HG03469 (cell line): ENCODE measurements around the gene NPAS2.

Experiments
- ATAC-seq: cut with Tn5 transposase; IDR thresholded peaks from one replicate; pipeline ENCODE4 v1.9.1; 2021; ENCODE audit warnings: mild to moderate bottlenecking, moderate library complexity, moderate number of reproducible peaks; ENCODE audit not compliant: unreplicated experiment

NPAS2 gene

DNA sequence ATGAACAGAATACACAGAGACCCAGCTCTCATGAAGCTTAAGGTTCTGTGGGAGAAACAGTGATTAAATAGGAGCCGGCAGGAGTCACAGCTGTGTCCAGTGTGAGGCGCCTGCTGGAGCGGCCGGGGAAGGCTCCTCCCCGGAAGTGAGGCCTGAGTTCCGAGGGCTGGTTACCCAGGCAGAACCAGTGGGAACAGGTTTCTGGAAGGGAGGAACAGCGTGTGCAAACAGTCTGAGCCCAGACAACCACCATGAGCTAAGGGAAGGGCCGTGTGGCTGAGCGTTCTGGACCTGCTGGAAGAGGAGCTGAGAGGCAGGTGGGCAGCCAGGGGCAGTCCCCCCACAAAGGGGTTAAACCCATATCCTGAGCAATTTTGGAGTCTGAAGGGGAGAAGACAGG is 26.0 kb upstream of the NPAS2 start:
- ATAC-seq: no peak

DNA sequence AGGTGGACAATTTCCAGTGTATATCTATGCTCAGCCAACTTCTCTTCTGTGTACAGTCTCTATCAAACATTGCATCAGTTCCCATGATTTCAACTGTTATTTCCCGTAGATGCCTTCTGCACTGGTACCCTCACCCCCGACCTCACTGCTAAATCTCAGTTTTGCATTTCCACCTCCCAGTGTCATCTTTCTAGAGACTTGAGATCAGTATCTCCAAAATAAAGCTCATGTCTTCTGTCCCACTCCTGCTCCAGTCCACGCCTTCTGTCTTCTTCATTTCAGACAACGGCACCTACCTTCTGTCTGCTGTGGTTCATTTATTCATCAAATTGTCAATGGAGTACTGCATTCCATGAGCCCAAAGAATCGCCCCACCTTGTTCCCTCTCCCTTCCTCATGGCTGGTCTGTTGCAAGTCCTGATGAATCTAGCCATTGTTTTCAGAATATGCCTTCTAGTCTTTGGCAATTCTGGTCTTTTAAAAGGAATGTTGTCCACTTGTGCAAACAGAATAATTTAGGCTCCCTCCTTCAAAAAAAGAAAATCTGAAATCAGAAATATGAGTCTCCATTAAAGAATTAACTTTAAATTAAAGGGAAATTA is 23.3 kb upstream of the NPAS2 start:
- ATAC-seq: no peak

DNA sequence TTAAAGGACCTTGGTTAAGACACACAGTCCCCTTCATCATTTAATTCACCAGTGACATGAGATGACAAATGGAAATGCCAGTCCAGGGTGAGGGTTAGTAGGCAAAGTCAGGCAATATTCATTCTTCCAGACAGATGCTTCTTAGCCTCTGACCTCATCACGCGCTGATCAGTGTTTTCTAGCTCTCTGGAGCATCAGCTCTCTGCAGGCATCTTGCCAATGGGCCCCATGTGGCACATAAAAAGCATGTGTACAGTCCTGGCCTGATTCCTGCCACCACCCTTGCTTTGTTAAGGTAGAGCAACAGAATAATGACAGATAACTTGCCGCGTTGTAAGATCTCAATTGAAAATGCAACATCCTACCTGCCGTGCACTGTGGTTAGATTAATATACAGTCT is 20.3 kb upstream of the NPAS2 start:
- no peak for ATAC-seq

DNA sequence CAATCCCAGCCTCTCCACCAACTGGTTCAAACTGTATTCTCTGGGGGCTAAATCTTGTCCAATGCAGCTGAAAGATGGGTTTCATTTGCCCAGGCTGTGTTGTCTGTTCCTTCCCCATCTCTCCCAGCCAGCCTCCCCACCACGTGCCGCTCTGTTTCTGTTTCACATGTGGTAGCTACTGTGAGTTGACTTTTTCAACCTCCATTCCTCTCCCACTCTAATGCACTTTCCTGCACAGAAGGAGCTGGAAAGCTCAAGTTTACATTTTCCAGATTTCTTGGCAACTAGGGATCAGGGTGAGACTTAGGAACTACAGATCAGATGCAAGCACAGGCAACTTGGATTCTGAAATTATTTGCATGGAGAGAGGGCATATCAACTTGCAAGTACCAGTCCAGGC is 19.0 kb upstream of the NPAS2 start:
- ATAC-seq: no peak

DNA sequence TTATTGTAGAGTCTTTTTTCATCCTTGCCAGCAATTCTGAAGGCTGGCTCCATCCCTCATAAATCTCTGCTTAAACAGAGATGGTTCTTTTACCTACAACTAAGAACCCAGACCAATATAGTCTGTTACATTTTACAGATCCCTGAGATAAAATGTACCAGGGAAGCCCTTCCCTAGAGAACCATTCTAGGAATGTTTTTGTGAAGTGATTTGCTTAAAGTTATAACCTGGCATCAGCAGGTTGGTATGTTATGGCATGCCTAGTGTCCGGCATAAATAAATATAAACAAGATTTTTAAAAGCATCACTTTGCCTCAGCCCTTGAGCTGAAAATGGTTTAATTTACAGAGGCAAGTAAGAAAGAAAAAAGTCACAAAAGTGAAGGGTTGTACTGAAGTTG is 18.5 kb upstream of the NPAS2 start:
- ATAC-seq: no peak

DNA sequence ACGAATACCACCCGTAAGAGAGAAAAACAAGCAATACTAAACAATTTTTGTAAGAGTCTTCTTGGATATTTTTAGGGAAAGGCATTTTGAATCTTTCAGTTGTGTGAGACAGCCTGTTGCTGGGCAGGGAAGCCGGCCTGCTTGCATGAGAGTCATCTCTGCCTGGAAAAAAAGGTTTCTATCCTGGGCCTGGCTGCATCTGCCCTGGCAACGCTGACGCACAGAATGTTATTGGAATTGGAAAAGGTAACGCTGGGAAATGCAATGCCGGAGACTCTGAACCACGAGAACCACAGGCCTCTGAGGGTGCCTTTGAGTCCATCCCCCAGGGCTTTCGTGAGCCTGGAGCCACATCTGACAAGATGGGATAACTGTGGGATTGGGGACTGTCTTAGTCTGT is 17.9 kb upstream of the NPAS2 start:
- ATAC-seq: no peak

DNA sequence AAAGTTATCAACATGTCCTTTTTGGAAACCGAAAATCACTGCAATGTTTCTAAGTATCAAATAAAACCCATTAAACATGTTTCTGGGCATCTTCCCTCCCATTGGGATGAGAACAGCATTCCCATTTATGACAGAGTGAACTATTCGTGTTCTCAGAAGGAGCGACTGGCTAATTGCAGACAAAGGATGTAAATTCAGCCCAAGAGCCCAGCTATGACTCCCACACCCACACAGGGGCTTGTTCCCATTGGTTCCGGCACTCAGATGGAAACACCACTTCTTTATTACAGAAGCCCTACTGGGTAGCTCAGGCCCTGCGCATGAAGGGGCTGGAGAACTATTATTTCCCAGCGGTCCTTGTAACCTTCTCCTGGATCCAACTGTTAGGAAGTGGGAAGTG is 16.6 kb upstream of the NPAS2 start:
- no peak for ATAC-seq

DNA sequence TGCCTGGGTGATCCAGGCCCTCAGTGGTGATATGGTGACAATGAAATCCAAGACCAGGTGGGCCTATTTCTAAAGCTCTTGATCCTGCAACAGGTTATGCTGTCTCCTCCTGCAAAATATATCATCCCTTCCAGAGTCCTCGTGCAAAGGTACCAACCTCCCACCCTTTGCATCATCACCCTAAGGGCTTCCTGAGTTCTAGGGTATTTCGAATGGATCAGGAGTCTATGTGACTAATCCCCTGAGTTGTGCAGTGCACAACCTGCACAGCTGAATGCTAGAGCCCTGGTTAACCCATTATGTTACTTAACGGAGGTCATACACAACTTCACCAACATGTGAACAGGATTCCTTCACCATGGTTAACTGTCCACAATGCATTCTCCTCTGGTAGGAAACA is 13.4 kb upstream of the NPAS2 start:
- no peak for ATAC-seq

DNA sequence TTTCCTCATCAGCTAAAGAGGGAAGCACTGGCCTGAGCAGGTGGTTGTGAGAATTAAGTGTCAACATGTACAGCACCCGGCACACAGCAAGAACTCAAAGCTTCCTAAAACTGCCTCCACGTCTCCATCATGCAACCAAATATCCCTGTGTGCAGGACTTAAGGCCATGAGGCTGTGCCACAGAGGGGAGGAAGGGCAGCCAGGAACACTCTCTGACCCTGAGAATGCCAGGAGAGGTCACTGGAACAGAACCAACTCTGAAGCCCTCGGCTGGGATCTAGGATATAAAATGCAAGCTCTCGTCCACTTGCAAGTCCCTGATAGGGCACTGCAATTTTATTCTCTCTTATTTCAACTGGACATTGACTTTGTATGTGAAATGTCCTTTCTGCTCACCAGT is 12.2 kb upstream of the NPAS2 start:
- no peak for ATAC-seq

DNA sequence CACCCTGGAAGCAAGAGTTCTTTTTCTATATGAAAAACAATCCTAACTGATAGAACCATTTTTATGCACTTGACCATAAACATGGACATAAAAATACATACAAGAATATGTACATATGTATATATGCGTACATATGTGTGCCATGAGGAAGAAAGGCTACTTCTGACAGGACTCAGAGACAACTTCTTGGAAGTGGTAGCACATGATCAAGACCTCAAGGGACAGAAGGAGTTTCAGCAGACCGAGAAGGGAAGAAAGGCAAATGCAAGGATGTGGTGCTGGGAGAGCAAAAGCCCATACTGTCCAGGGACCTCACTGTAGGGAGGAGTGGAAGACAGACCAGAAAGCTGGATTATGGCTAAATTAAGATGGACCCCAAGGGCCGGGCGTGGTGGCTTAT is 11.4 kb upstream of the NPAS2 start:
- no peak for ATAC-seq

DNA sequence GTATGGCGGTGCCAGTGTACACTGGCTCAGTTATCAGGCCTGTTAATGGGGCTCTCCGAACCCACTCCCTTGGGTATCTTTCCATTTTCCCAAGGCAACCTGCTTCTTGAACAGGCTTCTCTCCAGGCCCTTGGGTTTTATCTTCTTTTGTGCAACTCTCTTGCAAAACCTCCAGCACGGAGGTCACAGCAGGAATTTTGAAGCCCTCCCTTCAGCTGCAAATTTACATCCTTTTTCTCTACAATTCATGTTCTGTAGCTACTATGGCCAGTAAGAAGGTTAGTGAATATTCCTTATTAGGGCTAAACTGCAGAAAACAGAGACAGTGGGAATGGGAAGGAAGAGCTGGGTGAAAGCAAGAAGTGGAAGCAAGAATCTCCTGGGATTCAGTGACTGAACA is 10.4 kb upstream of the NPAS2 start:
- no peak for ATAC-seq

DNA sequence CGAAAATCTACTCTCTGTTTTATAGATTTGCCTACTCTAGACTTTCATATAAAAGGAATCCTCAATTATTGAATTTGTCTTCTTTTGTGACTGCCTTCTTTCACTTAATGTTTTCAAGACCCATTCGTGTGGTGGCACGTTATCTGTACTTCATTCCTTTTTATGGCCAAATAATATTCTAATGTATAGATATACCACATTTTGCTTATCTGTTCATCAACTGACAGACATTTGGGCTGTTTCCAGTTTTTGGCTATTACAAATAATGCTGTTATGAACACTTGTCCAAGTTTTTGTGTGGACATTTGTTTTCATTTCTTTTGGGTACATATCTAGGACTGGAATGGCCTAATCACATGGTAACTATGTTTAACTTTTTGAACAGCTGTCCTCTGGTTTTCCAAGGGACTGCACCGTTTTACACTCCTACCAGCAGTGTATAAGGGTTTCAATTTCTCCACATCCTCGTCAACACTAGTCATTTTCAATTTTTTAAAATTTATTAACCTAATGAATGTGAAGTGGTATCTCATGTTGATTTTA is 9.3 kb upstream of the NPAS2 start:
- ATAC-seq: no peak

DNA sequence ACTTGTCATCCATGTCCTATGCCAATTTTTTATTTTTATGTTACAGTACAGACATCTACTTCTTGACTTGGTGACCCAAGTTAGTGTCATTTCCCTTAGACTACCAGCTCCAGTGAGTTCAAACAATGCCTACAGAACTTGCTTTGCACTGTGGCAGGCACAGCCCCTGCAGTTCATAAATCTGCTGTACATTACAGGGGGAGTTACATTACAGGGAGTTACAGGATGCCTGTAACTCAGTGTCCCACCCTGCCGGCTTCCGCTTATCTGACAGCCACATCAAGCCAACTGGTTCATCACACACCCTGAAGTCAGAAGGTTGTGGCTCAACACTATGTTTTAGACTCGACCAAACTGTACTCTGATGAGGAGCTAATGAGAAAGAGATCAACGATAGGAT is 7.8 kb upstream of the NPAS2 start:
- no peak for ATAC-seq

DNA sequence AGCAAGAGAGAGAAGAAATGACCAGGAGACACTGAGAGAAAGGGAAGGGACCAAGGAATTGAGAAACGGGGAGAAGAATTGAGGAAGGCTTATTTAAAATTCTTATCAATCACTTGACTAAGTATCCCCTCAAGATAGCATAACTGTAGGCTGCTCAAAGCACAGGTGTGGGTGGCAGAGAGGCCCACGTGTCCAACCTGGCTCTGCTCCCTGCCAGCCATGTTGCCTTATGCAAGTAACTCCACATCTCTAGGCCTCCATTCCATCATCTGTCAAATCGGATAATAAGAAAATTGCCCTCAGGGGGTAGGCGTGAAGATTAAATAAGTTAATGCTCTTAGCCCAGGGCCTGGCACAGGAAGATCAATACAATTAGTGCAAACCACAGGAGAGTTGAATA is 7.4 kb upstream of the NPAS2 start:
- no peak for ATAC-seq

DNA sequence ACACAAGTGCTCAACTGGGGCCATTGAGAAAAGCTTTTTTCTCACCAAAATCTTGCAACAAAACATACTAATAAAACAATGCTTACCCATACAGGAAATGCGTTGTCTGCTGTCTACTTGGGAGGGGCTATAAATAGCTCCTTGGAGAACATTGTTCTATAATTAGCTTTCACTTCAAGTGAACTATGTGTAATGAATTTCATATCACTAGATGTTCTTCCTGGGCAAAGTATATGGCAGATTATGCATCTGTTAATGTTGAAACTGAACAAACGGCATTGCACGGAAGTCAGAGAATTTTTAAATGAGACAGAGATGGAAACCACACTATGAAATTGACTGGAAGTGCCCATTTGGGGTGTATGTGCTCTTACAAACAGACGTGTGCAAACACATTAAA is 6.4 kb upstream of the NPAS2 start:
- ATAC-seq: no peak

DNA sequence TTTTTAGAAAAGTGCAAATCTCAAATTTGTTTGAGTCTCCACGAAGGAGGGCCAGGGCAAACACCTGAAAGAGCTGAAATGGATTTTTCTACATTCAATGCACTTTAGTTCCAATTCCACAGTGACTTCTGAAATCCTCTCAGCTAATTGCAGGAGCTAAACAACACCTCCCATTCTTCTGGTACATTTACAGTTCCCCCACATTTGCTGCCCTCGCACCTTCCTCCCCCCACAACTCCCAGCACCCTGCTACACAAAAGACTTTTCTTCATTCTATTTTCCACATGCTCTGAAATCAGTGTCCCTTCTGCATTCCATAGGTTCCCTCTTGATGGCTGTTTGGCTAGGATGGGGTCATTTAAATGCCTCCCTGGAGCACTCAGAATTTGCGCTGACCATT is 5.9 kb upstream of the NPAS2 start:
- ATAC-seq: no peak

DNA sequence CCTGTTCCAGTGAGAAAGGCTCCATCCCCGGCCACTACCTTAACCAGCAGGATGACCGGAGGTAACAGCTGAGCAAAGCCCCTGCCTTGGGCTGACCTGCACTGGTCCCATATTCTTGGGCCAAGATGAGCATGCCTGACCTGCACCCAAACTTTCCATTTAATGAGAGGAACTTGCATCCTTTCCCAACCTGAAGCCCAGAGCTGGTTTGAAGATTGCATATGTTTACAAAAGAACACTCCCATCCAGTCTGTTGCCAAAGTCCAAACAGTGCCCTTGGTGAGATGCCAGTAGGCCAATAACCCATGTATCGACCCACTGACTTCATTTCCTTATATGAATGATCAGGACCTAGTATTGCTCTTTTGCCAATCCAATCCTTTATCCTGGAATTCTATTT is 5.5 kb upstream of the NPAS2 start:
- ATAC-seq: no peak

DNA sequence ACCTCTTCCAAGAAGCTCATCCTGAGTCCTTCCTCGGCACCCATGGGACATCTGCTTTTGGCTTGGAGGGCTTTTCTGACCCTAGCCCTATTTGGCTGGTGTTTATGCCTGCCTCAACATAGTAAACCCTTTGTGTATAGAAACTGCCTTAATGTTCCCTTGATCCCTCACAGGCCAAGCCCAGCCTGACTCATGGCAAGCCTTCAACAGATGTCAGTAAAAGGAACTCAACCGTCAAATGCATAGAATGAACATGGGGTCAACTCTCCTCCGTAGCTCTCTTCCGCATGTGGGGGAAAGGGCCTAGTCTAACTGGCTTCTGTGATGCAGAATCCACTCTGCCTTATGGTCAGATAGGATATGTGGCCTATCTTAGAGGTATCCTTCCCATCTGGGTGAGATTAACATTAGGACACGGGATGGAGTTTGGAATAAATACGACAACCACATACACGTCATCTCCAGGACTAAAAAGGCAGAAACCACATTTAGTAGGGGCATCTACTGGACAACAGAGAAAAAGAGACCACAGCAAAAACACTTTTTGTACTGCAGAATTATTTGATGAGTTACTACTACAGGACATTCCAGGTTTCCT is 2.5 kb upstream of the NPAS2 start:
- ATAC-seq: no peak

DNA sequence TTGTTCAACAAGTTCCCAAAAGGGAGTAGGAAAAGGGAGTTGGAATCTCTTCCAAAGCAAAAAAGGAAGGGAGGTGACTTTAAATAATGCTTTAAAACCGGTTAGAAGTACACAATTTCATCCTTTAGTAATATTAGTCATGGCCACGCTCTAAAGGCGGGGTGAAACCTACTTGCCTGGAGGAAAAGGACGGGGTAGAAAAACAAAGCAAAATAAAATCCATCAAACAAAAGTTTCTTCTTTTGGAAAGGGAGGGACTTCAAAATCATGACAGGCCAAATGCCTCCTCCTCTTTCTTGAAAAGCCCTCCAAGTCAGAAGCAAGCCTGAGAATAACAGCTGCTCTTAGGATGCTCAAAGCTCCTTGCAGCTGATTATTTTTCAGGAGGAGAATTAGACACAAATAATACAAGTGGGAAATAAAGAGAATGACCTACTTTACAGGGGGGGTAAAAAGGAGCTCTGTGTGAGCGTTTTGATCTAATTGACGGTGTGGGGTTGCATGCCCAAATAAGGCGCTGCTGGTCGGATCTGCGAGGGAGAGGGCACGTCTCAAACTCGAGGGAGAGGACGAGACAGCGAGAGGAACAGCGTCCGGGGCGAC is 1.8 kb upstream of the NPAS2 start:
- no peak for ATAC-seq

DNA sequence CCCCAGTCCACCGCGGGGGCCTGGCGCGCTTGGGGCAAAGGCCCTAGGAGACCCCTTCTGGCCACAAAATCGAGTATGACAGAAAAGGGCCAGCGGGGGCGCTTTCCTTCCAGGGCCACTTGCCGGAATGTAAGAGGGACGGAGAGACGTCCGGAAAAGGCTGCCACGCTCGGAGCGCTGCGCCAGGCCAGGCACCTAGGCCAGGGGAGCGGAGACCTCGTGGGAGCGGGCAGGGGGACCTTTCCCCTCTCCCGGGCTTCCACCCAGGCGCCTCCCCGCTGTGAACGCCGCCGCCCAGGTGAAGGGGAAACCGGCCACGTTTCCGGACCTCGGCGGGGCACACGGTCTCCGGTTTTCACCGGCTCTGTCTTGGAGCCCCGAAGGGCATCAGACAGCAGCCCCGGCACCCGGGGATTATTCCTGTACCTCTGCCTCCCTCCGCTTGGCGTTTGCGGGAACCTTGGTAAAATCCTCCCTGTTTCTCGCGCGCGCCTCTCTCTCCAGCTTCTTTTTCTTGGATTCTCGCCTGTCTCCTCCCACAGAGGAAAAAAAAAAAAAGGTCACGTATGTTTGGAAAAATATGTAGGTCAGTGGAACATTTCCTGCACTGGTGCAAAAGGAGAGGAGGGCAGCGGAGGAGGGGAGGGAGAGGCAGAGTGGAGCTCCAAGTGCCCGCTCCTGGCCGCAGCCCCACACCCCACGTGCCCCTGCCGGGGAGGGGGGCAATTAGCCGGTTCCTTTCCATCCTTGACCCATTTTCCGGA is 1.2 kb upstream of the NPAS2 start:
- ATAC-seq: no peak

DNA sequence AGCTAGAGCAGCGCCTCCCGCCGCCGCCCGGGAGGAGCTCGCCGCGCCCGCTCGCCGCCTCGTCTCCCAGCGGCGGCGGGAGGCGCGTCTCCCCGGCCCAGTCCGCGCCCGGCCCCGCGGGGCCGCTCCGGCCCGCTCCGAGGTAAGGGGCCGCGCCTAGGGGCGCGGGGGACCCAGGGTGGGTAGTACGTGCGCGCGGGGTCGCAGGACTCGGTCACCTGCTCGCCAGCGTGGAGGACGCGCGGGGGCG is 259 bp downstream of the NPAS2 start:
- no peak for ATAC-seq

DNA sequence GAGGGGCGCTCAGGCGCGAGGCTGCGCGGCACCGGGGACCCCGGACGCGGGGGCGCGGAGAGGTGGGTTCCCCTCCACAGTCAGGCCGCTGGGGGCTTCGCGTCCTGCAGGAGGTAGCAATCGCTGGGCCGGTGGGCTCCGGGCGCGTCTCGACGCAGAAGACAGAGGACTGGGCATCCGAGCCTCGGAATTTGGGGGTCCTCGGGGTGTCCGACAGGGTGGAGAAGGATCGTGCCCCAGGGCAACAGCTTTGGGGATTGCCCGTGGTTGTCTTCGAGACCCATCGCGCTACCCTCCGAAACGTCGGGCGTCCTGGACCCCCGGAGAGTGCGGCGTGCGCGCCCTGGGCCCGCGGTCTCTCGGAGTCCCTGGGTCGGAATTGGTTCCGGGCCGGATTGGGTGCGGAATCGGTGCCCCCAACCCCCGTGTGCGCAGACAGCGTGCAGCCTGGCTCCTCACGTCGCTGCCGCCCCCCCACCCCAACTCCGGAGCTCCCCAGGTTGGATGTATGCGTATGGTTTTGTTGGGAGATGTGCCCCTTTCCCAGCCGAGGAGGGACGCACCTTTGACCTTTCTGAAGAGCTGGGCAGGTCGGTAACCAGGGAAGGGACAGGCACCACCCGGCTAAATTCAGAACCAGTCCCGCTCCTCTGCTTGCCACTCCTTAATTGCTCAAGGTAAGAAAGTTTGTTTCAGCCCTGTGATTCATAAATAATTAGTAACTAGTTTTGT is 750 bp downstream of the NPAS2 start:
- ATAC-seq: no peak
